Stimulated activated naive CD8-positive, alpha-beta T cell treated with anti-CD3 and anti-CD28 coated beads, Interleukin-15, Interleukin-2, amounts not matched to agents 100 ng/mL and 50 ng/mL, for 24 hours (primary cell): ENCODE measurements around the gene TCFL5.

Source experiments
- H3K27ac Mint-ChIP-seq: one replicate; pipeline ENCODE4 v1.8.0; 2021; ENCODE audit warnings: mild to moderate bottlenecking, mixed read lengths
- H3K27me3 Mint-ChIP-seq: one replicate; pipeline ENCODE4 v1.8.0; 2021; ENCODE audit warnings: mixed read lengths
- H3K36me3 Mint-ChIP-seq: one replicate; pipeline ENCODE4 v1.8.0; 2021; ENCODE audit warnings: low read depth, mixed read lengths
- H3K4me1 Mint-ChIP-seq: one replicate; pipeline ENCODE4 v1.8.0; 2021; ENCODE audit warnings: low read depth, mixed read lengths
- H3K4me3 Mint-ChIP-seq: one replicate; pipeline ENCODE4 v1.8.0; 2021; ENCODE audit warnings: mild to moderate bottlenecking, mixed read lengths
- H3K9me3 Mint-ChIP-seq: one replicate; pipeline ENCODE4 v1.8.0; 2021; ENCODE audit warnings: mixed read lengths

Gene TCFL5

DNA sequence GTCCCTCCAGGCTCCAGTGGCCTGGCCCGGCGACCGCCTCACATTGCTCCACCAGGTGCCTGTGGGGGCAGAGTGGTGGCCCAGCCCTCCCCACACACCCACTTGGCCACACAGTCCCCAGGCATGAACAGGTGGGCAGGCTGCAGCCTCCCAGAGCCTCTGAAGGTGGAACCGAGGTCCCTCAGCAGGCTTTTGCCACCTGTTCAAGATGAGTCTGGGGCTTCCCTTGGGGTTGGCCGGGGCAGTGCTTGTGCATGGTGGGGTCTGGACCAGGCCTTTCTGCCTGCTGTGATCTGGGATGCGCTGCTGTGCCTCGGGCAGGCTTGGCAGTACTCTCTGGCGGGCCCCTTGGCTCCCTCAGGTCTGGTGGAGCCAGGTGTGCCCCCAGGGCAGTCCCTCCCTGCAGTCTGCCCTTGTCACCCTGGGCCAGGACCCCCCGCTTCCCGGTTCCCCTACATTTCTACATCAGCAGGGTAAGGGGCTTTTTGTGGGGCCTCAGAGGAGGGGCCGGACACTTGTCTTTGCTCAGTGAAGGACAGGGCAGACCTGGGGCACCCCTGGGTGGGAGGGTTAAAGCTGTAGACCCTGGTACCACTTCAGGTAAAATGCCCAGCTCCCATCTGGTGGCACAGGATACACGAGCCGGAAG lies 47.4 kb downstream of the TCFL5 start:
- Mint-ChIP-seq H3K9me3 (no peaks in the 10 kb centered on the region), H3K36me3 (peaks cover 3% of the 10 kb centered on the region), H3K27me3 (peaks cover 16% of the 10 kb centered on the region), H3K27ac (no peak overlapping the region), H3K4me3 (no peak overlapping the region), H3K4me1 (no peaks in the 10 kb centered on the region)

DNA sequence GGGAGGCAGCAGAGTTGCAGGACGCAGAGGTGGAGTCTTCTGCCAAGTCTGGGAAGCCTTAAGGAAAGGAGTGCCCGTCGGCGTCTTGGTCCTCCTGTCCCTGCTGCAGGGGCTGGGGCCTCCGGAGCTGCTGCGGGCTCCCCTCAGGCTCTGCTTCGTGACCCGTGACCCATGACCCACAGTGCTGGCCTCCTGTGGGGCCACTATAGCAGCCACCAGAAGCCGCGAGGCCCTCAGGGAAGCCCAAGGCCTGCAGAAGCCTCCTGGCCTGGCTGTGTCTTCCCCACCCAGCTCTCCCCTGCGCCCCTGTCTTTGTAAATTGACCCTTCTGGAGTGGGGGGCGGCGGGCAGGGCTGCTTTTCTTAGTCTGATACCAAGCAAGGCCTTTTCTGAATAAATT lies 48.0 kb downstream of the TCFL5 start:
- Mint-ChIP-seq H3K27me3 (peaks cover 16% of the 10 kb centered on the region), H3K36me3 (peaks cover 3% of the 10 kb centered on the region), H3K9me3 (no peaks in the 10 kb centered on the region), H3K4me1 (no peaks in the 10 kb centered on the region), H3K4me3 (no peak overlapping the region), H3K27ac (no peak overlapping the region)

DNA sequence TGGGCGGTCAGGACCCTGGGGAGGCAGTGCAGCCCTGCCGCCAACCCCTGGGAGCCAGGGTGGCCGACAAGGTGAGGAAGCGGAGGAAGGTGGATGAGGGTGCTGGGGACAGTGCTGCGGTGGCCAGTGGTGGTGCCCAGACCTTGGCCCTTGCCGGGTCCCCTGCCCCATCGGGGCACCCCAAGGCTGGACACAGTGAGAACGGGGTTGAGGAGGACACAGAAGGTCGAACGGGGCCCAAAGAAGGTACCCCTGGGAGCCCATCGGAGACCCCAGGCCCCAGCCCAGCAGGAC lies 48.8 kb downstream of the TCFL5 start:
- Mint-ChIP-seq H3K4me1 (peaks cover 6% of the 10 kb centered on the region), H3K36me3 (peaks cover 9% of the 10 kb centered on the region), H3K9me3 (no peaks in the 10 kb centered on the region), H3K4me3 (no peak overlapping the region), H3K27me3 (peaks cover 12% of the 10 kb centered on the region), H3K27ac (no peak overlapping the region)

DNA sequence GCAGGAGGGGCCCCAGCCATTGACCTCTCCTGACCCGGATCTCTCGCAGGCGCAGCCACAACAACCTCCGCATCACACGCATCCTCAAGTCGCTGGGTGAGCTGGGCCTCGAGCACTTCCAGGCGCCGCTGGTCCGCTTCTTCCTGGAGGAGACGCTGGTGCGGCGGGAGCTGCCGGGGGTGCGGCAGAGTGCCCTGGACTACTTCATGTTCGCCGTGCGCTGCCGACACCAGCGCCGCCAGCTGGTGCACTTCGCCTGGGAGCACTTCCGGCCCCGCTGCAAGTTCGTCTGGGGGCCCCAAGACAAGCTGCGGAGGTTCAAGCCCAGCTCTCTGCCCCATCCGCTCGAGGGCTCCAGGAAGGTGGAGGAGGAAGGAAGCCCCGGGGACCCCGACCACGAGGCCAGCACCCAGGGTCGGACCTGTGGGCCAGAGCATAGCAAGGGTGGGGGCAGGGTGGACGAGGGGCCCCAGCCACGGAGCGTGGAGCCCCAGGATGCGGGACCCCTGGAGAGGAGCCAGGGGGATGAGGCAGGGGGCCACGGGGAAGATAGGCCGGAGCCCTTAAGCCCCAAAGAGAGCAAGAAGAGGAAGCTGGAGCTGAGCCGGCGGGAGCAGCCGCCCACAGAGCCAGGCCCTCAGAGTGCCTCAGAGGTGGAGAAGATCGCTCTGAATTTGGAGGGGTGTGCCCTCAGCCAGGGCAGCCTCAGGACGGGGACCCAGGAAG lies 49.3 kb downstream of the TCFL5 start:
- Mint-ChIP-seq H3K9me3 (no peaks in the 10 kb centered on the region), H3K4me1 (peaks cover 9% of the 10 kb centered on the region), H3K4me3 (no peak overlapping the region), H3K27me3 (peaks cover 12% of the 10 kb centered on the region), H3K27ac (no peak overlapping the region), H3K36me3 (peaks cover 9% of the 10 kb centered on the region)

DNA sequence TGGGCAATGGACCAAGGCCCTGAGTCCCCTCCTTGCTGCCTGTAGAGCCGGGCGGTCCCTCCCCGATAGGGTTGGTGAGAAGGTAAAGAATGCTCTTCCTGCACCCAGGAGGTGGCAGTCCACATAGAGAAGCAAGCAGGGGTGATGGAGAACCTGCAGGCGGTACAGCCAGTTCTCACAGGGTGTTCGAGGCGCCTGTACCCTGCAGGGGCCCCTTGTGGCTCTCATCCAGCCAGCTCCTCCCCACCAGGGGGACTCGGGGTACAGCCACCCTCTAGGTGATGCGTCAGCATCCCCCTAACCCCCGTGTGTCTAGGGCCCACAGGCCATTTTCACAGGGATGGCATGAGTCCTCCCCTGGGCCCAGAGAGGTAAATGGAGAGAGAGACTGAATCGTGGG lies 49.9 kb downstream of the TCFL5 start:
- no peaks in the 10 kb centered on the region for H3K9me3 Mint-ChIP-seq
- H3K4me3 Mint-ChIP-seq, result no peak overlapping the region
- H3K27ac Mint-ChIP-seq, result no peak overlapping the region
- peaks cover 9% of the 10 kb centered on the region for H3K36me3 Mint-ChIP-seq
- H3K4me1 Mint-ChIP-seq, result peaks cover 13% of the 10 kb centered on the region
- peaks cover 12% of the 10 kb centered on the region for H3K27me3 Mint-ChIP-seq

DNA sequence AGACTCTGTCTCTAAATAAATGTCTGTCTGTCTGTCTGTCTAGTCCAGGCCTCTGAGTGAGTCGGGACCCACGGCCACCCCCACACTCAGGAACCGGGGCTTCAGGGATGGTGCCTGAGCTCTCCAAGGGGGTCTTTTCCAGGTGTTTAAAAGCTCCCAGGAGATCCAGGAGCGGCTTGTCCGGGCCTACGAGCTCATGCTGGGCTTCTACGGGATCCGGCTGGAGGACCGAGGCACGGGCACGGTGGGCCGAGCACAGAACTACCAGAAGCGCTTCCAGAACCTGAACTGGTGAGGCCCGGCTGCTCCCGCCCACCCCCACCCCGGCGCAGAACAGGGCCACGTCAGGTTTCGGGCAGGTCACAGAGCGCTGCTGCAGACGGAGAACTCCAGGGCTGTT lies 50.3 kb downstream of the TCFL5 start:
- peaks cover 17% of the 10 kb centered on the region for H3K4me1 Mint-ChIP-seq
- H3K27me3 Mint-ChIP-seq, result peaks cover 12% of the 10 kb centered on the region
- H3K9me3 Mint-ChIP-seq, result no peaks in the 10 kb centered on the region
- no peak overlapping the region for H3K27ac Mint-ChIP-seq
- peaks cover 9% of the 10 kb centered on the region for H3K36me3 Mint-ChIP-seq
- no peak overlapping the region for H3K4me3 Mint-ChIP-seq

DNA sequence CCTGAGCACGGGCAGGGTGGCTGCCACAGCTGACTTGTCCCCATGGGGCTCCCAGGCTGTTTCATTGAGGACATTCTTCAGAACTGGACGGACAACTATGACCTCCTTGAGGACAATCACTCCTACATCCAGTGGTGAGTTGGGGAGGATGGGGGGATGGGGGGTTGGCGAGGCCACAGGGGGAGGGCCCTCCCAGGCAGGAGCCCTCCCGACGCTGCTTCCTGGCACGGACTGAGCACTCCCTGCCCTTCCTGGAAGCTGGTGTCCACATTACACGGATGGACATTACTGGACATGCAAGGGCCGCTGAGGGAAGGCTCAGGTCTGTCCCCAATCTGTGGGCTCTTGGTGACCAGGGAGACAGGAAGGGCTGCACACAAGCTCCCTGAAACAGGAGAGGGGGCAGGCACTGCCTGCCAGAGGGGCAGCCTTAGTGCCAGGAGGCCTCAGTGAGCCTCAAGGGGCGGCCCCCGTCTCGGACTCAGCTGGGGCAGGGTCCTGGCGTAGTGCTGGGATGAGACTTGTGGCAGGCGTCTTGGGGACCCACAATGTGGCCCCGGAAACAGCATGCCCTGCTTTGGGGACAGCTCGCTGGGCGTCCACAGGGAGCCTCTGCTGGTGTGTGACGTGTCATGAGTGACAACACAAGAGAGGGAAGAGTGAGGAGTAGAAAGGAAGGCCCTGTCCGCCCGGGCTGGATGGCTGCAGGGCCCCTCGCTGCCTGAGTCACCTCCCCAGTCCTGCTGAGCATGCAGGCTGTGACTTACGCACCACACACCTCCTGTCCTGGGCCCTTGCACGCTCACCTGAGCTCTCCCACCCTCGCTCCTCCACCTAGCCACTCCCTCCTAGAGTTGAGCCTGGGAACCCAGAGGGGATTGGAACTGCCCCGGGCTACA lies 51.8 kb downstream of the TCFL5 start:
- peaks cover 22% of the 10 kb centered on the region for H3K4me1 Mint-ChIP-seq
- H3K4me3 Mint-ChIP-seq, result no peak overlapping the region
- no peaks in the 10 kb centered on the region for H3K9me3 Mint-ChIP-seq
- no peak overlapping the region for H3K27ac Mint-ChIP-seq
- H3K27me3 Mint-ChIP-seq, result no peaks in the 10 kb centered on the region
- H3K36me3 Mint-ChIP-seq, result peaks cover 9% of the 10 kb centered on the region

DNA sequence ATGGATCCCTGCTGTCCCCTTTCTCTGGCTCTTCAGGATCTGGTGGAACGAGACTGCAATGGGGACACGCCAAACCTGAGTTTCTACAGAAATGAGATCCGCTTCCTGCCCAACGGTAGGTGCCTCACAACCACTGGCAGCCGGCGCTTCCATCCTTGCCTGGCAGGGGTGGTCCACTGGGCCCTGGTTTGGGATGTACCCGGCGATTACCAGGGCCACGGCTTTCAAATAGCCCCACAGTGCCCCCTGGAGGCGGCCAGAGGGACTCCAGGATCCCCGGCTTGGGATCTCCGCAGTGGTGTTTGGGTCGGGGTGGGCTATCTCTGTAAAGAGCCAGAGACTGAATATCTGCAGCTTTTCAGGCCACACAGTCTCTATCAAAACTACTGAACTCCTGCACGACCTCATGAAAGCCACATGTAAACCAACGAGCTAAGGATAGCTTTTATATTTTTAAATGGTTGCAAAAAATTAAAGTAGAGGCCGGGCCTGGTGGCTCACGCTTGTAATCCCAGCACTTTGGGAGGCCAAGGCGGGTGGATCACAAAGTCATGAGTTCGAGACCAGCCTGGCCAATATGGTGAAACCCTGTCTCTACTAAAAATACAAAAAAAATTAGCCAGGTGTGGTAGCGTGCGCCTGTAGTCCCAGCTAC lies 53.3 kb downstream of the TCFL5 start:
- Mint-ChIP-seq H3K9me3 (no peaks in the 10 kb centered on the region), H3K27me3 (no peaks in the 10 kb centered on the region), H3K27ac (no peak overlapping the region), H3K4me1 (peaks cover 29% of the 10 kb centered on the region), H3K36me3 (peaks cover 9% of the 10 kb centered on the region), H3K4me3 (peak overlapping the region; percentile 26)

DNA sequence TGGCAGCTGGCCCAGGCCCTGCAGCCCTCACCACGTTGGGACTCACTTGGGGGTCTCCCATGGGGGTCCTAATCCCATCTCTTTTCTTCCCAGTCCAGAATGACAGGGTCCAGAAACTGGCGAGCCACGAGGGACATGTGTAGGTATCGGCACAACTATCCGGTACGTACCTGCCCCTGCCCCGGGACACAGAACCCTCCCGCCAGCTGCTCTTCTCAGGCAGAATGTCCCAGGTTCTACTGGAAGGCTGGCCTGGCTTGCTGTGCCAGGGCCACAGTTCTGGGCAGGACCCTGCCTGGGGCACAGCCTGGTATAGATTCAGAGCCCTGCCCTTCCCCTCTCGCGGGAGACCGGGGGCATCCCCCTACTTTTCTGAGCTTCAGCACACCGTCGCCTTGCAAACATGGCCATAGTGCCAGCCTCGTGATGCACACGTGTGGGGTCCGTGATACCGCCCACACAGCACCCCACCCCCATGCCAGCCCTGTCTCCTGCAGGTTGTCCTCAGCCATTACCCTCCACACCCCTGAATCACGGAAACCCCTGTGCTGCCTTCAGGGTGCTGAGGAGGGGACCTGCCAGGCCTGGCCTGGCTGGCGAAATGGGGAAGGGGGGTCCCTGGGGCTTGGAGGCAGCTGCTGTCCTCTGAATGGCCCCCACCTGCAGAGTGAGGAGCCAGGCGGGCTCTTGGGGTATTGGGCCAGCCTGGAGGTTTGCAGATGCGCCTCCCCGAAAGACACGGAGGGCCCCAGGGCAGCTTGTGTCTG lies 54.0 kb downstream of the TCFL5 start:
- Mint-ChIP-seq H3K27me3 (no peaks in the 10 kb centered on the region), H3K4me3 (no peak overlapping the region), H3K36me3 (peaks cover 9% of the 10 kb centered on the region), H3K9me3 (no peaks in the 10 kb centered on the region), H3K4me1 (peaks cover 29% of the 10 kb centered on the region), H3K27ac (no peak overlapping the region)

DNA sequence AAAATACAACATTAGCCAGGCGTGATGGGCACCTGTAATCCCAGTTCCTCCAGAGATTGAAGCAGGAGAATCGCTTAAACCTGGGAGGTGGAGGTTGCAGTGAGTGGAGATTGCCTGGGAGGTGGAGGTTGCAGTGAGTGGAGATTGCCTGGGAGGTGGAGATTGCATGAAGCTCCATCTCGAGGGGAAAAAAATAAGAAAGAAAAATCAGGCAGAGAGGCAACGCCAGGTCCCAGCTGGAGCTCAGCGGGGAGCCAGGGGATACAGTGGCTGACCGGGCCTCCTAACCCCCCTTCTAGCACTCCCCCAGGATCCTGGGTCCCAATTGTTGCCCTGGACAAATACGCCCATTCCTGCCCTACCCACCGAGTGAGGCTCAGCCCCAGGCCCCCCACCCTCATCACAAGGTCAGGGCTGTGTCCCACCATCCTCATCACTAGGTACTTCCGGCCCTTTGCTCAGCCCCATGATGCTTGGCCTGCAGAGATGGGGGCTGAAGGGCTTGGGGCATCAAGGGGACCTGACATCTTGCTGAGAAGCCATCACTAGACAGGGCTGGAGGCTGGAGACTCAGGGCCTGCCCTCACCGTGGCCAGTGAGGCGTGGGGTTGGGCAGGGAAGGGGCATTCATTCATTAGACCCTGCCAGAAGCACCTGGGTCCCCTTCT lies 55.1 kb downstream of the TCFL5 start:
- Mint-ChIP-seq H3K4me3 (peak overlapping the region; percentile 83), H3K27me3 (no peaks in the 10 kb centered on the region), H3K27ac (peak overlapping the region; percentile 24), H3K36me3 (peaks cover 6% of the 10 kb centered on the region), H3K9me3 (no peaks in the 10 kb centered on the region), H3K4me1 (peaks cover 29% of the 10 kb centered on the region)

DNA sequence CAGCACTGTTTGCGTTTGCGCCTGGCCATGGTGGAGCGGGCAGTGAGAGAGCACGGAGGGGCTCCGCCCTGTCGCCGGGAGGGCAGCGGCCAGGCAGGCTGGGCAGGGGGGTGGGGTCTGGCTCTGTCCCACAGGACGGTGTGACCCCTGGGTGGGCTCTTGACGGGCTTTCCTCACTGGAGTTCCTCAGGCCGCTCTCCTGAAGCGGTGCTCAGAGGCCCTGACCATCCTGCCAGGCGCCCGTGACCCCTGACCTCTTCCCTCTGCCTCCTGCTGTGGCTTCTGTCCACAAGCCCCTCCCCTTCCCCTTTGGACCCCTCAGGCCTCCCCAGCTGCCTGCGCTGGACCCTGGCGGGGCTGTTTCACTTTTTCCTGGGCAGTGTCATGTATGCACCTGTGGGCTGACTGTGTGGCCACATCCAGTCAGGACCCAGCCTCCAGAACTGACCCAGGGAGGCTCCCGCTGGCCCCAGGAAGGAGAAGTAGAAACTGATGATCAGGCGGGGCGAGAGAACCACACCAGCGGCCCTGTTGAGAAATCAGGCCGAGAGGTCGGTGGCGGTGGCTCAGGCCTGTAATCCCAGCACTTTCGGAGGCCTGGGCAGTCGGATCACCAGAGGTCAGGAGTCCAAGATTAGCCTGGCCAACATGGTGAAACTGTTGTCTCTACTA lies 55.8 kb downstream of the TCFL5 start:
- H3K4me3 Mint-ChIP-seq, result peak overlapping the region; percentile 83
- H3K4me1 Mint-ChIP-seq, result peaks cover 29% of the 10 kb centered on the region
- H3K27me3 Mint-ChIP-seq, result no peaks in the 10 kb centered on the region
- peak overlapping the region; percentile 61 for H3K27ac Mint-ChIP-seq
- H3K9me3 Mint-ChIP-seq, result no peaks in the 10 kb centered on the region
- peaks cover 7% of the 10 kb centered on the region for H3K36me3 Mint-ChIP-seq

DNA sequence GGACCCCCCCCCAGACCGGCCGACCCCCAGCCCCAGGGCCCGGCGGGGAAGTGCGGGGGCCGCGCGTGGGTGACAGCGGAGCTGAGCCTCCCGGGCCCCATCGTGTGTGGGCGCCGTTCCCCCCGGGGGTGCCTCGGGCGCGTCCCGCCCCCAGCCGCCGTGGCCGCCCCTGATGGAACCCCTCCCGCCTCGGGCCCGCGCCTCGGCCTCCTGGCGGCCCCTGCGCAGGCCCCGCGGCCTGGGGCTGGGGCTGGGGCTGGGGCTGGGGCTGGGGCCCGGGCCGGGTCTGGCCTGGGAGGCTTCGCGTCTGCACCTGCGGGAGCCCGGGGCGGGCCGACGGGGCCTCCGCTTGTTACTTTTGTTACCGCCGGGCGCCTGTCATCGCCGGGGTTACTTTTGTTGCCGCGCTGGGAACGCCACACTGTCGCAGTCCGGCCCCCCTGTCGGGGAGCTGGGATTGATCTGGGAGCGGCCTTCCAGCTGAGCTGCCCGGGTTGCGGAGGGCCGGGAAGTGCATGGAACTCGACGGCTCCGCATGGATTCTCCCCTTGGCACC lies 56.4 kb downstream of the TCFL5 start:
- peaks cover 14% of the 10 kb centered on the region for H3K36me3 Mint-ChIP-seq
- H3K27me3 Mint-ChIP-seq, result no peaks in the 10 kb centered on the region
- no peaks in the 10 kb centered on the region for H3K9me3 Mint-ChIP-seq

DNA sequence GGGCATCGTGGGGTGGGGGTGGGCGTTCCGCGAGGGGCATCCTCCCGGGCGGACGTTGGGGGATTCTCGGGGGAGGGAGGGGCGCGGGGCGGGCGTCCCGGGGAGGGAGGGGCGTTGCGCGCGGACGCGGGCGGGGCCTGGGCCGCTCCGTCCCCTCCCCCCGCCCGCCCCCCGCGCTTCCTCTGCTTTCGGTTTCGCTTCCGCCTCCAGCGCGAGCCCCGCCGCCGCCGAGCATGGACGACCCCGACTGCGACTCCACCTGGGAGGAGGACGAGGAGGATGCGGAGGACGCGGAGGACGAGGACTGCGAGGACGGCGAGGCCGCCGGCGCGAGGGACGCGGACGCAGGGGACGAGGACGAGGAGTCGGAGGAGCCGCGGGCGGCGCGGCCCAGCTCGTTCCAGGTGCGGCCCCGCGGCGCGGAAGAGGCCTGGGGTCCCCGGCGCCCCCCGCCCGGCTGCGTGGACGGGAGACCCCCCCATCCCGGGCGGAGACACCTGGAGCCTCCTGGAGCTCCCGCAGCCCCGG lies 56.9 kb downstream of the TCFL5 start, which contains the start of gene OGFR:
Gene OGFR (plus strand): TSS at position 209 of the 528 bp plus-strand sequence. CDS start 25 bp downstream, at position 234.
- Mint-ChIP-seq H3K4me1 (peaks cover 29% of the 10 kb centered on the region), H3K27ac (peak within 1 kb of the TSS; percentile 93), H3K27me3 (no peaks in the 10 kb centered on the region), H3K36me3 (peaks cover 17% of the 10 kb centered on the region), H3K4me3 (peak within 1 kb of the TSS; percentile 91), H3K9me3 (no peaks in the 10 kb centered on the region)

More for the DNA sequence above, 56.4 kb downstream of the TCFL5 start:
- H3K4me3 Mint-ChIP-seq, result peak overlapping the region; percentile 83
- H3K27ac Mint-ChIP-seq, result peak overlapping the region; percentile 55
- peaks cover 29% of the 10 kb centered on the region for H3K4me1 Mint-ChIP-seq
